Activated CD8-positive, alpha-beta memory T cell treated with anti-CD3 and anti-CD28 coated beads, Interleukin-2, amount 50 U/mL, for 24 hours (primary cell): Measurements from ENCODE around the gene SNRNP40.
"Not testable (repeated sequence)": the region's sequence is repeated elsewhere in the genome, so short reads cannot be mapped to it uniquely, and the experiment has no call there.

Experiments used
- DNase-seq: peaks from one replicate; pipeline ENCODE4 v3.0.0-alpha.2; 2020; ENCODE audit errors: extremely low read depth

Gene SNRNP40

GRCh38 chr1:31282426-31282825 lies 14.2 kb downstream of the SNRNP40 start:
- not testable (repeated sequence) for DNase-seq

- DNase-seq = no peak
Measured at GRCh38 chr1:31273619-31274018, 23.0 kb downstream of the SNRNP40 start.

GRCh38 chr1:31272369-31272768 lies 24.2 kb downstream of the SNRNP40 start:
- no peak for DNase-seq

GRCh38 chr1:31266547-31266946 lies 30.0 kb downstream of the SNRNP40 start:
- no peak for DNase-seq

GRCh38 chr1:31264790-31265386 lies 31.7 kb downstream of the SNRNP40 start:
- no peak for DNase-seq

- no peak for DNase-seq
Measured at GRCh38 chr1:31263408-31263807, 33.2 kb downstream of the SNRNP40 start.

GRCh38 chr1:31262393-31262792 lies 34.2 kb downstream of the SNRNP40 start:
- DNase-seq = not testable (repeated sequence)

- no peak for DNase-seq
Measured at GRCh38 chr1:31261916-31262315, 34.7 kb downstream of the SNRNP40 start.

- DNase-seq = no peak
Measured at GRCh38 chr1:31259746-31260145, 36.8 kb downstream of the SNRNP40 start.

- no peak for DNase-seq
Measured at GRCh38 chr1:31258581-31258980, 38.0 kb downstream of the SNRNP40 start.

- DNase-seq = no peak
Measured at GRCh38 chr1:31257213-31257612, 39.4 kb downstream of the SNRNP40 start.

- no peak for DNase-seq
Measured at GRCh38 chr1:31249854-31250253, 46.7 kb downstream of the SNRNP40 start.

- DNase-seq = no peak
Measured at GRCh38 chr1:31248276-31248675, 48.3 kb downstream of the SNRNP40 start.

- DNase-seq = no peak
Measured at GRCh38 chr1:31244326-31244725, 52.3 kb downstream of the SNRNP40 start.

- no peak for DNase-seq
Measured at GRCh38 chr1:31243501-31244286, 52.9 kb downstream of the SNRNP40 start.

- no peak for DNase-seq
Measured at GRCh38 chr1:31241321-31241720, 55.3 kb downstream of the SNRNP40 start.

- no peak for DNase-seq
Measured at GRCh38 chr1:31239653-31240241, 56.8 kb downstream of the SNRNP40 start, which contains the start of gene NKAIN1. TSS of gene NKAIN1 (minus strand) at chr1:31239887. CDS start at chr1:31239547, 340 bp downstream.

- no peak for DNase-seq
Measured at GRCh38 chr1:31238986-31239613, 57.5 kb downstream of the SNRNP40 start.

- no peak for DNase-seq
Measured at GRCh38 chr1:31238612-31238985, 58.0 kb downstream of the SNRNP40 start.

GRCh38 chr1:31234870-31235269 lies 61.7 kb downstream of the SNRNP40 start:
- no peak for DNase-seq

- DNase-seq = no peak
Measured at GRCh38 chr1:31234123-31234708, 62.4 kb downstream of the SNRNP40 start.

GRCh38 chr1:31232689-31233088 lies 63.9 kb downstream of the SNRNP40 start:
- DNase-seq = no peak
